ENCODE results near the gene STIM2. TPM values are rescaled to one million over a fixed set of nuclear protein-coding genes. Genes with fewer than 3 reads are reported as not detected.
A peak's percentile ranks its signal among the peaks of the same experiment; 100 is the strongest.

The STIM2 gene
- total RNA-seq, 1 donor from 2014 or later: 18.2 TPM

GRCh38 chr4:27048429-27049238 lies 188.0 kb downstream of the STIM2 start:
- peak; percentile 42 for DNase-seq

GRCh38 chr4:27049239-27049829 lies 188.7 kb downstream of the STIM2 start:
- DNase-seq: no peak

GRCh38 chr4:27050731-27051130 lies 190.1 kb downstream of the STIM2 start:
- DNase-seq: no peak

DNA sequence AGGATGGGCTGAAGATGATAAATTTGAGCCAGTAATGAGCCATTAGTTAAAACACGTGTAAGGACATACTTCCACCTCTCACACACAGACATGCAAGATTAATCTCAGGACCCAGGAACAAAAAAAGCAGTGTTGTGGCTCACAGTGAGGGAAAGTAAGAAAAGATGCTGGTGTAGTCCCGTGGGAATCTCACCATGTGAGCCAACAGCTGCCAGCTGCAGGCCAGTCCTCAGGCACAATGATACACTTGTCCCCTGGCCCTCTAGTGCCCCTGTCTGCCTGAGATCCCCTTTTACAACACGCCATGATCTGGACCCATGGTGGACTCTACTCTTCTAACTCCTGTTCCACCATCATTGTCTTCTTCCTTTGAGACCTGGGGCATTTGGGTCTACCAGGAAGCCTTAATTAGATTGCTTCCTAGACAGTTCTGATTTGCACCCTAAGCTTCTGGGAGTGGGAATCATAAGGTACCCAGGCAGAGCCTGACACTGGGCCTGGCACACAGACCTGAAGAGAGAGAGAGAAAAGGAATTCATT lies 194.7 kb downstream of the STIM2 start:
- DNase-seq: no peak

DNA sequence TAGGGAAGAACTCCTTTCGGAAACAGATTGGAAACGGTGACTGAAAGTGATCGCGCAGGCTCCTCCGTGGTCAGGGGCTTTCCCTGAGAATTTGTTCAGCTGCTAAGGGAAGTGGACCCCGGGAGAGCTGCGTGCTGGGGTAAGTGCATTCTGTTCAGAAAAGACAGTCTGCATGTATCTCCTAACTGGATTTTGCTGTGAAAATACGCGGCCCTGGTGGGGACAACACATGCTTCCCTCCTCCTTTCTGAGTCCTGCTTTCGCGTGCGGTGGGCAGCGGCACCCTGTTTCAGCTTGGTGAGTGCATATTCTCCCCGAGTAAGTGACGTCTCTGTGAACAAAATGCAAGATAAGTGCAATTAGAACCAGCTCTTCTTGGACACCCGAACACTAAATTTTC lies 195.6 kb downstream of the STIM2 start:
- no peak for DNase-seq

DNA sequence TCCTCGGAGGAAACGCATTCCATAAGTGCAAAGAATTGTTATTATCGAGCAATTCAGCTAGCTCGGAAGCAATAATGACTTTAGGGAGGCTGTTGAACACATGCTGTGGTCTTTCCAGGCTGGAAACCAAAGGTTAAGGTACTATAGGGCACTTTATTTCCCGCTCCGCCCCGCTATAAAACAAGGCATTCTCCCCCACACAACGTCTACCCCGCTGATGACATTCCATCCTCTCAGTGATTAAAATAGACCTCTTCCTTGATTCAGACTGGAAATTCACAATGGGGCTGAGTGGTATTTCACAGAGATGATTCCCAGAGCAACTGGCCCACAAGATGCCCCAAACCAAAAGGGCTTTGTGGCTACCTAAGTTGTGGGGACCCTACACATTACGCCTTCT lies 196.4 kb downstream of the STIM2 start:
- no peak for DNase-seq

- DNase-seq: no peak
Observed at GRCh38 chr4:27057662-27058061, 197.0 kb downstream of the STIM2 start.

- DNase-seq: no peak
Observed at GRCh38 chr4:27058819-27059406, 198.3 kb downstream of the STIM2 start.

DNA sequence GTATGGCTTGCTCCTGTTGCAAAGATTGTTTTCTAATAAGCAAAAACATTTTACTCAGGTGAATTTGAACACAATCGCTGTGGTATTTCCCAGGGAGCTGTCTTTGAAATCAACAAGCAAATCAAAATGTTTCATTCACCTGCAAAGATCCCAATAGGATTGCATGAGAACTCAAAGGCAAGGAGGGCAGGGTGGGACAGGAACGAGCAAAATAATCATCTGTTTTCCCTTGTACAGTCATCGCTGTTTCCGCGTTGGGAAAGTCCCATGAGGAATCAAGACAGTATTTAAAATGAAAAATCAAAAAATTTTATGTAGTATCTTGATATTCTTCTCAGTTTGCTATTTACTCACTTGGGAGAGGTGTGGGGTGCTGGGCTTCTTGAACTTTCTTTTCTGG lies 198.8 kb downstream of the STIM2 start:
- DNase-seq: no peak

GRCh38 chr4:27062256-27062655 lies 201.6 kb downstream of the STIM2 start:
- DNase-seq: no peak

DNA sequence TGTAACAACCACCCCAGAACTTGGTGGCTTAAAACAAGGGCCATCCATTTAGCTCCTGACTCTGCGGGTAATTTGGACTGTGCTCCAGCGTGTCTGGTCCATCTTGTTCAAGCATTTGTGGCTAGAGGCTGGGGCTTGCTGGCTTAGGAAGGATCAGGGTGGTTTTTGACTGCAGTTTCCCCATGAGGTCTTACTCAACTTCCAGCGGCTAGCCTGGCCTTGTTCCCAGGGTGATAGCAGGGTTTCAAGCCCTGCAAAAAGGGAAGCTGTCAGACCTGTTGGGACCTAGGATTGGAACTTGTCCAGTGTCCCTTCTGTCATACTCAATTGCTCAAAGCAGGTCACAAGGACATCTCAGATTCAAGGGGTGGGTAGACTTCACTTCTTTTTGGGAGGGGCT lies 205.9 kb downstream of the STIM2 start:
- no peak for DNase-seq

GRCh38 chr4:27068151-27068867 lies 207.7 kb downstream of the STIM2 start:
- no peak for DNase-seq

Measured in dermis blood vessel endothelial cell (primary cell).